WERI-Rb-1 (cell line): ENCODE results near the gene TIMM22.
A peak's percentile ranks its signal among the peaks of the same experiment; 100 is the strongest.

Experiments
- DNase-seq: peaks from one replicate; pipeline ENCODE4 v3.0.0-alpha.2; 2020
- H3K27ac ChIP-seq: fragments of 250-450 bp; sonication (Bioruptor Pico); 2 replicates; pipeline ENCODE4 v1.5.1; 2020; ENCODE audit warnings: mild to moderate bottlenecking, moderate library complexity
- H3K27me3 ChIP-seq: fragments of 250-450 bp; sonication (Bioruptor Pico); 2 replicates; pipeline ENCODE4 v1.5.1; 2021; ENCODE audit warnings: mild to moderate bottlenecking, low read depth, moderate library complexity; ENCODE audit not compliant: insufficient read depth, severe bottlenecking
- H3K36me3 ChIP-seq: fragments of 250-450 bp; sonication (Bioruptor Pico); 2 replicates; pipeline ENCODE4 v1.5.1; 2020; ENCODE audit warnings: mild to moderate bottlenecking, moderate library complexity
- H3K4me3 ChIP-seq: 2 replicates; pipeline ENCODE4 v1.5.1; 2011; ENCODE audit warnings: low read depth, mild to moderate bottlenecking, control low read depth, low read length
- H3K9me3 ChIP-seq: fragments of 250-450 bp; sonication (Bioruptor Pico); 2 replicates; pipeline ENCODE4 v1.5.1; 2021; ENCODE audit warnings: mild to moderate bottlenecking, moderate library complexity; ENCODE audit not compliant: severe bottlenecking
- CTCF ChIP-seq: IDR thresholded peaks from 2 replicates; pipeline ENCODE4 v1.5.1; 2011; ENCODE audit warnings: low read depth, mild to moderate bottlenecking, control low read depth, inconsistent platforms, low read length

Gene TIMM22

GRCh38 chr17:998111-998510 lies 1.2 kb downstream of the TIMM22 start:
- Histone ChIP-seq H3K9me3 (peaks cover 3% of the 10 kb centered on the region), H3K36me3 (peaks cover 45% of the 10 kb centered on the region), H3K27ac (no peak overlapping the region), H3K27me3 (no peaks in the 10 kb centered on the region), H3K4me3 (peak overlapping the region; percentile 70)
- no peak for DNase-seq
- no peak for TF ChIP-seq CTCF

- no peak overlapping the region for H3K27ac ChIP-seq
- no peaks in the 10 kb centered on the region for H3K27me3 ChIP-seq
- no peak for TF ChIP-seq CTCF
- H3K36me3 ChIP-seq = peaks cover 69% of the 10 kb centered on the region
- DNase-seq = no peak
- H3K4me3 ChIP-seq = no peak overlapping the region
- H3K9me3 ChIP-seq = no peaks in the 10 kb centered on the region
Observed at GRCh38 chr17:1000597-1001461, 3.9 kb downstream of the TIMM22 start.

- TF ChIP-seq CTCF = no peak
- DNase-seq = peak; percentile 23
- Histone ChIP-seq H3K27me3 (no peaks in the 10 kb centered on the region), H3K4me3 (no peak overlapping the region), H3K27ac (no peak overlapping the region), H3K36me3 (peaks cover 75% of the 10 kb centered on the region), H3K9me3 (no peaks in the 10 kb centered on the region)
Observed at GRCh38 chr17:1001640-1002411, 4.9 kb downstream of the TIMM22 start.

GRCh38 chr17:1002412-1002753 lies 5.5 kb downstream of the TIMM22 start:
- Histone ChIP-seq H3K4me3 (no peak overlapping the region), H3K27me3 (no peaks in the 10 kb centered on the region), H3K36me3 (peaks cover 78% of the 10 kb centered on the region), H3K27ac (no peak overlapping the region), H3K9me3 (no peaks in the 10 kb centered on the region)
- TF ChIP-seq CTCF = no peak
- no peak for DNase-seq

GRCh38 chr17:1002771-1003555 lies 6.0 kb downstream of the TIMM22 start:
- Histone ChIP-seq H3K4me3 (no peak overlapping the region), H3K27me3 (no peaks in the 10 kb centered on the region), H3K9me3 (no peaks in the 10 kb centered on the region), H3K36me3 (peaks cover 84% of the 10 kb centered on the region), H3K27ac (no peak overlapping the region)
- no peak for DNase-seq
- TF ChIP-seq CTCF = no peak
